Retina (tissue), 1 donor: ENCODE measurements around the gene MAPRE3.

Source experiments
- DNase-seq: peaks from one replicate; pipeline ENCODE4 v3.0.0-alpha.2; 2016

The MAPRE3 gene

GRCh38 chr2:27019459-27019858 is 49.0 kb downstream of the MAPRE3 start:
- DNase-seq, result no peak

- no peak for DNase-seq
Observed at GRCh38 chr2:27019931-27020855, 49.8 kb downstream of the MAPRE3 start.

GRCh38 chr2:27021253-27022049 is 51.0 kb downstream of the MAPRE3 start:
- DNase-seq, result no peak

- no peak for DNase-seq
Observed at GRCh38 chr2:27023740-27024139, 53.3 kb downstream of the MAPRE3 start.

GRCh38 chr2:27024188-27024587 is 53.8 kb downstream of the MAPRE3 start:
- no peak for DNase-seq

GRCh38 chr2:27024812-27025211 is 54.4 kb downstream of the MAPRE3 start:
- DNase-seq, result no peak

- DNase-seq, result no peak
Observed at GRCh38 chr2:27025281-27025800, 54.9 kb downstream of the MAPRE3 start.

- DNase-seq, result no peak
Observed at GRCh38 chr2:27025861-27026851, 55.7 kb downstream of the MAPRE3 start.

GRCh38 chr2:27027211-27027651 is 56.8 kb downstream of the MAPRE3 start:
- DNase-seq, result no peak

GRCh38 chr2:27029051-27029450 is 58.6 kb downstream of the MAPRE3 start:
- no peak for DNase-seq

GRCh38 chr2:27032495-27033252 is 62.2 kb downstream of the MAPRE3 start, which contains the start of gene TMEM214:
Gene TMEM214 (plus strand): TSS chr2:27032965. CDS start chr2:27033016, 51 bp downstream.
- DNase-seq, result peak; percentile 96

- DNase-seq, result no peak
Observed at GRCh38 chr2:27033253-27033852, 62.9 kb downstream of the MAPRE3 start.

GRCh38 chr2:27038012-27038411 is 67.6 kb downstream of the MAPRE3 start:
- no peak for DNase-seq

GRCh38 chr2:27038631-27039339 is 68.3 kb downstream of the MAPRE3 start:
- DNase-seq, result no peak

GRCh38 chr2:27039426-27039825 is 69.0 kb downstream of the MAPRE3 start:
- no peak for DNase-seq

- no peak for DNase-seq
Observed at GRCh38 chr2:27039871-27040270, 69.4 kb downstream of the MAPRE3 start.

- no peak for DNase-seq
Observed at GRCh38 chr2:27040282-27040681, 69.8 kb downstream of the MAPRE3 start.

- peak; percentile 17 for DNase-seq
Observed at GRCh38 chr2:27041752-27042151, 71.3 kb downstream of the MAPRE3 start.

GRCh38 chr2:27042159-27042661 is 71.8 kb downstream of the MAPRE3 start:
- DNase-seq, result no peak
